Right lobe of liver (tissue), 4 donors: Measurements from ENCODE around the gene TCP11L1.

ENCODE experiments used
- CTCF ChIP-seq, 4 donors: fragments of 200-600 bp in 3 of 4; fragments of 450-650 bp in 1 of 4; IDR thresholded peaks; one replicate each; pipeline versions ENCODE4 v1.5.1 to v1.8.0; 2016 to 2022; ENCODE audit warnings: antibody characterized with exemption in 4 of 4, mild to moderate bottlenecking in 2 of 4
- POLR2A ChIP-seq: fragments of 450-650 bp; IDR thresholded peaks from one replicate; pipeline ENCODE4 v1.6.1; 2017; ENCODE audit warnings: antibody characterized with exemption, mild to moderate bottlenecking
- donor health status: DM: no; HTN: no; CAD: no.
- donor health status: DM: no; HTN: no; CAD: no.
- donor health status: DM: no; HTN: yes; CAD: no.

DNA sequence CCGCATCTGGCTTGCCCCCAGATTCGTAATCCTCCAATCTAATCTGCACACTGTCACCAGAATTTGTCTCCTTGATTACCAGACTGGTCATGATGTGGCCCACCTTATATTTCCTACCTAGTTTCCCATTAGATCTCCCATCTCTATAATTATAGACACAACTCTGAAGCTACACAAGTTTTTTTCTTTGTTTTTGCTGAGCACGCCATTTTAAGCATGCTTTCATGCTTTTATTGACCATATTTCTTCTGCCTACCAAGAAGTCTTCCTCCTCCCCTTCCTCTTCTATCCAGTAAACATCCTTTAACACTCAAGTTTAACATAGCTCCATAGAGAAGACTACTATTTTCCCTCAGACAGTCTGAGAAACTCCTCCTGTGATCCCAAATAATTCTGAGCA, 47.9 kb upstream of the TCP11L1 start:
- TF ChIP-seq POLR2A: no peak
- no peak for TF ChIP-seq CTCF (IDR thresholded peaks at IDR 0.05)
